GM23338 (cell line): ENCODE data around the gene ART1. TPM values are rescaled to one million over a fixed set of nuclear protein-coding genes. Genes with fewer than 3 reads are reported as not detected.

Experiments used
- ATAC-seq: fragments of 200-7000 bp; cut with Tn5 transposase; 3 replicates; pipeline ENCODE4 v1.9.1; 2020
- DNase-seq: peaks from one replicate; pipeline ENCODE4 v3.0.0-alpha.2; 2015; ENCODE audit warnings: low spot score
- H2AFZ ChIP-seq: fragments of 200-600 bp; sonication (generic); 2 replicates; pipeline ENCODE4 v1.8.0; 2016; ENCODE audit warnings: antibody characterized with exemption, mild to moderate bottlenecking, moderate library complexity
- H3F3A ChIP-seq: fragments of 200-600 bp; sonication (generic); replicated peaks from 2 replicates; pipeline ENCODE4 v1.8.0; 2017; ENCODE audit warnings: antibody characterized with exemption, mixed run types, low read depth
- H3K27ac ChIP-seq: fragments of 200-600 bp; sonication (generic); 2 replicates; pipeline ENCODE4 v1.6.1; 2016; ENCODE audit warnings: low read depth
- H3K27me3 ChIP-seq: fragments of 200-600 bp; sonication (generic); 2 replicates; pipeline ENCODE4 v1.8.0; 2016; ENCODE audit warnings: mild to moderate bottlenecking, mixed run types, moderate library complexity; ENCODE audit not compliant: insufficient read depth
- H3K36me3 ChIP-seq: fragments of 200-600 bp; sonication (generic); 2 replicates; pipeline ENCODE4 v1.8.0; 2016; ENCODE audit warnings: mild to moderate bottlenecking; ENCODE audit not compliant: insufficient read depth
- H3K4me1 ChIP-seq: fragments of 200-600 bp; sonication (generic); 2 replicates; pipeline ENCODE4 v1.8.0; 2016; ENCODE audit warnings: mild to moderate bottlenecking, moderate library complexity; ENCODE audit not compliant: insufficient read depth
- H3K4me2 ChIP-seq: fragments of 200-600 bp; sonication (generic); 2 replicates; pipeline ENCODE4 v1.7.1; 2017; ENCODE audit warnings: mixed run types
- H3K4me3 ChIP-seq: fragments of 200-600 bp; sonication (generic); 2 replicates; pipeline ENCODE4 v1.6.1; 2016; ENCODE audit warnings: mixed run types
- H3K79me2 ChIP-seq: fragments of 200-600 bp; sonication (generic); replicated peaks from 2 replicates; pipeline ENCODE4 v1.8.0; 2017; ENCODE audit warnings: mild to moderate bottlenecking; ENCODE audit not compliant: insufficient read depth
- H3K9me2 ChIP-seq: fragments of 200-600 bp; sonication (generic); 2 replicates; pipeline ENCODE4 v1.8.0; 2017; ENCODE audit not compliant: insufficient read depth
- H4K20me1 ChIP-seq: fragments of 200-600 bp; sonication (generic); replicated peaks from 2 replicates; pipeline ENCODE4 v1.8.0; 2017; ENCODE audit warnings: mild to moderate bottlenecking; ENCODE audit not compliant: insufficient read depth
- H3K27ac Mint-ChIP-seq: 2 replicates; pipeline ENCODE4 v1.8.0; 2020; ENCODE audit warnings: inconsistent platforms, mild to moderate bottlenecking, moderate library complexity, mixed read lengths
- H3K27me3 Mint-ChIP-seq: 3 replicates; pipeline ENCODE4 v1.8.0; 2022; ENCODE audit warnings: low read depth, mild to moderate bottlenecking, moderate library complexity, mixed read lengths, inconsistent platforms; ENCODE audit not compliant: insufficient read depth, poor library complexity
- H3K36me3 Mint-ChIP-seq: 3 replicates; pipeline ENCODE4 v1.8.0; 2021; ENCODE audit warnings: low read depth, mild to moderate bottlenecking, inconsistent platforms, moderate library complexity, mixed read lengths
- H3K4me1 Mint-ChIP-seq: 3 replicates; pipeline ENCODE4 v1.8.0; 2020; ENCODE audit warnings: mild to moderate bottlenecking, inconsistent platforms, mixed read lengths
- H3K4me3 Mint-ChIP-seq: 3 replicates; pipeline ENCODE4 v1.8.0; 2021; ENCODE audit warnings: moderate library complexity, mild to moderate bottlenecking, inconsistent platforms, mixed read lengths
- H3K9me3 Mint-ChIP-seq: 3 replicates; pipeline ENCODE4 v1.8.0; 2020; ENCODE audit warnings: moderate library complexity, mild to moderate bottlenecking, inconsistent platforms, mixed read lengths
- CREB1 ChIP-seq: fragments of 250-450 bp; sonication (Bioruptor Pico); IDR thresholded peaks from 2 replicates; pipeline ENCODE4 v1.5.0; 2020; ENCODE audit warnings: low read depth, mild to moderate bottlenecking, moderate library complexity
- EZH2 ChIP-seq: fragments of 200-600 bp; sonication (generic); IDR thresholded peaks from one replicate; pipeline ENCODE4 v1.8.0; 2017; ENCODE audit warnings: antibody characterized with exemption, mild to moderate bottlenecking, low read depth; ENCODE audit not compliant: unreplicated experiment
- EZH2phosphoT487 ChIP-seq: fragments of 200-600 bp; sonication (generic); IDR thresholded peaks from one replicate; pipeline ENCODE4 v1.8.1; 2018; ENCODE audit warnings: antibody characterized with exemption; ENCODE audit not compliant: unreplicated experiment
- JUNB ChIP-seq: IDR thresholded peaks from one replicate; pipeline ENCODE4 v1.6.1; 2016; ENCODE audit warnings: antibody characterized with exemption; ENCODE audit not compliant: unreplicated experiment
- NANOG ChIP-seq: IDR thresholded peaks from 2 replicates; pipeline ENCODE4 v1.6.1; 2016; ENCODE audit warnings: antibody characterized with exemption, borderline replicate concordance
- POLR2AphosphoS5 ChIP-seq: IDR thresholded peaks from 2 replicates; pipeline ENCODE4 v1.6.1; 2016; ENCODE audit warnings: antibody characterized with exemption, low read depth
- STAT1 ChIP-seq: IDR thresholded peaks from one replicate; pipeline ENCODE4 v1.6.1; 2016; ENCODE audit warnings: antibody characterized with exemption; ENCODE audit not compliant: unreplicated experiment
- ZNF114 ChIP-seq: fragments of 250-450 bp; sonication (Bioruptor Pico); IDR thresholded peaks from 2 replicates; pipeline ENCODE4 v1.5.0; 2020; ENCODE audit warnings: mild to moderate bottlenecking, moderate library complexity
- ZNF331 ChIP-seq: fragments of 250-450 bp; sonication (Bioruptor Pico); IDR thresholded peaks from 2 replicates; pipeline ENCODE4 v1.5.0; 2020; ENCODE audit warnings: low read depth, mild to moderate bottlenecking, moderate library complexity
- polyA plus RNA-seq: library from polyadenylated mRNA; unstranded; fragments of >200 nt; fragmentation: Nextera tagmentation; extraction: Ambion mirVana; gene quantifications from 2 replicates; pipeline ENCODE4 v1.2.1, GENCODE V29; 2016
- total RNA-seq: library from RNA; depleted of rRNA; stranded (reverse); fragments of >200 nt; shearing (Covaris generic); gene quantifications from 2 replicates; pipeline ENCODE4 v1.2.3, GENCODE V29; 2014
- TF ChIP-seq, protein P1 (sequence below), 2 experiments: fragments of 200-600 bp in 1 of 2; sonication (generic) in 1 of 2; conservative IDR thresholded peaks; 2 replicates each; pipeline versions ENCODE4 v1.5.1 to v1.6.1; 2016 to 2017; ENCODE audit warnings: antibody characterized with exemption in 2 of 2, low read depth in 2 of 2, mild to moderate bottlenecking in 2 of 2, moderate library complexity in 1 of 2
- TF ChIP-seq, protein P2 (sequence below): fragments of 250-450 bp; sonication (Bioruptor Pico); IDR thresholded peaks from 2 replicates; pipeline ENCODE4 v1.5.0; 2020; ENCODE audit warnings: mild to moderate bottlenecking, moderate library complexity
- TF ChIP-seq, protein P3 (sequence below): IDR thresholded peaks from 2 replicates; pipeline ENCODE4 v1.6.1; 2016; ENCODE audit warnings: antibody characterized with exemption
- TF ChIP-seq, protein P4 (sequence below): IDR thresholded peaks from one replicate; pipeline ENCODE4 v1.6.1; 2018; ENCODE audit warnings: antibody characterized with exemption; ENCODE audit not compliant: unreplicated experiment

The ART1 gene
- total and polyA plus RNA-seq, 2 experiments from 2014 or later, result not detected

DNA sequence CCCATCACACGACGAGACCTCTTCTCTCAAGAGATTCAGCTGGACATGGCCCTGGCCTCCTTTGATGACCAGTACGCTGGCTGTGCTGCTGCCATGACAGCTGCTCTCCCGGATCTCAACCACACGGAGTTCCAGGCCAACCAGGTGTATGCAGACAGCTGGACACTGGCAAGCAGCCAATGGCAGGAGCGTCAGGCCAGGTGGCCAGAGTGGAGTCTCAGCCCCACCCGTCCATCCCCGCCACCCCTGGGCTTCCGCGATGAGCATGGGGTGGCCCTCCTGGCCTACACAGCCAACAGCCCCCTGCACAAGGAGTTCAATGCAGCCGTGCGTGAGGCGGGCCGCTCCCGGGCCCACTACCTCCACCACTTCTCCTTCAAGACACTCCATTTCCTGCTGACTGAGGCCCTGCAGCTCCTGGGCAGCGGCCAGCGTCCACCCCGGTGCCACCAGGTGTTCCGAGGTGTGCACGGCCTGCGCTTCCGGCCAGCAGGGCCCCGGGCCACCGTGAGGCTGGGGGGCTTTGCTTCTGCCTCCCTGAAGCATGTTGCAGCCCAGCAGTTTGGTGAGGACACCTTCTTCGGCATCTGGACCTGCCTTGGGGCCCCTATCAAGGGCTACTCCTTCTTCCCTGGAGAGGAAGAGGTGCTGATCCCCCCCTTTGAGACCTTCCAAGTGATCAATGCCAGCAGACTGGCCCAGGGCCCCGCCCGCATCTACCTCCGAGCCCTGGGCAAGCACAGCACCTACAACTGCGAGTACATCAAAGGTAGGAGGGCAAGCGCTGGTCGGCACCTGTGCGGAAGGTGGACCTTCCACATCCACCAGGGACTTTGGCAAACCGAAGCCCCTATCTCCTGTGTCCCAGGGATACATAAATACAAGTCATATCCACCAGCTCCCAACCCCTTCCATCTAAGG lies 14.9 kb downstream of the ART1 start:
- no peaks in the 10 kb centered on the region for H3K36me3 ChIP-seq
- H3K4me1 Mint-ChIP-seq, result no peaks in the 10 kb centered on the region
- no peak overlapping the region for H3K4me3 Mint-ChIP-seq
- peaks cover 4% of the 10 kb centered on the region; the same call in 1 of the 2 replicates for H3K9me2 ChIP-seq
- TF ChIP-seq CREB1 (CRISPR knock-in tag) (no peak), POLR2AphosphoS5 (no peak), EZH2 (no peak), EZH2phosphoT487 (no peak), ZNF114 (CRISPR knock-in tag) (no peak), STAT1 (no peak), JUNB (no peak), ZNF331 (no peak), NANOG (no peak)
- TF ChIP-seq, protein P1, sequence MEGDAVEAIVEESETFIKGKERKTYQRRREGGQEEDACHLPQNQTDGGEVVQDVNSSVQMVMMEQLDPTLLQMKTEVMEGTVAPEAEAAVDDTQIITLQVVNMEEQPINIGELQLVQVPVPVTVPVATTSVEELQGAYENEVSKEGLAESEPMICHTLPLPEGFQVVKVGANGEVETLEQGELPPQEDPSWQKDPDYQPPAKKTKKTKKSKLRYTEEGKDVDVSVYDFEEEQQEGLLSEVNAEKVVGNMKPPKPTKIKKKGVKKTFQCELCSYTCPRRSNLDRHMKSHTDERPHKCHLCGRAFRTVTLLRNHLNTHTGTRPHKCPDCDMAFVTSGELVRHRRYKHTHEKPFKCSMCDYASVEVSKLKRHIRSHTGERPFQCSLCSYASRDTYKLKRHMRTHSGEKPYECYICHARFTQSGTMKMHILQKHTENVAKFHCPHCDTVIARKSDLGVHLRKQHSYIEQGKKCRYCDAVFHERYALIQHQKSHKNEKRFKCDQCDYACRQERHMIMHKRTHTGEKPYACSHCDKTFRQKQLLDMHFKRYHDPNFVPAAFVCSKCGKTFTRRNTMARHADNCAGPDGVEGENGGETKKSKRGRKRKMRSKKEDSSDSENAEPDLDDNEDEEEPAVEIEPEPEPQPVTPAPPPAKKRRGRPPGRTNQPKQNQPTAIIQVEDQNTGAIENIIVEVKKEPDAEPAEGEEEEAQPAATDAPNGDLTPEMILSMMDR (conservative IDR thresholded peaks at IDR 0.05; ENCODE audit: low read depth in 2 of 2), result no peak
- TF ChIP-seq, protein P2, sequence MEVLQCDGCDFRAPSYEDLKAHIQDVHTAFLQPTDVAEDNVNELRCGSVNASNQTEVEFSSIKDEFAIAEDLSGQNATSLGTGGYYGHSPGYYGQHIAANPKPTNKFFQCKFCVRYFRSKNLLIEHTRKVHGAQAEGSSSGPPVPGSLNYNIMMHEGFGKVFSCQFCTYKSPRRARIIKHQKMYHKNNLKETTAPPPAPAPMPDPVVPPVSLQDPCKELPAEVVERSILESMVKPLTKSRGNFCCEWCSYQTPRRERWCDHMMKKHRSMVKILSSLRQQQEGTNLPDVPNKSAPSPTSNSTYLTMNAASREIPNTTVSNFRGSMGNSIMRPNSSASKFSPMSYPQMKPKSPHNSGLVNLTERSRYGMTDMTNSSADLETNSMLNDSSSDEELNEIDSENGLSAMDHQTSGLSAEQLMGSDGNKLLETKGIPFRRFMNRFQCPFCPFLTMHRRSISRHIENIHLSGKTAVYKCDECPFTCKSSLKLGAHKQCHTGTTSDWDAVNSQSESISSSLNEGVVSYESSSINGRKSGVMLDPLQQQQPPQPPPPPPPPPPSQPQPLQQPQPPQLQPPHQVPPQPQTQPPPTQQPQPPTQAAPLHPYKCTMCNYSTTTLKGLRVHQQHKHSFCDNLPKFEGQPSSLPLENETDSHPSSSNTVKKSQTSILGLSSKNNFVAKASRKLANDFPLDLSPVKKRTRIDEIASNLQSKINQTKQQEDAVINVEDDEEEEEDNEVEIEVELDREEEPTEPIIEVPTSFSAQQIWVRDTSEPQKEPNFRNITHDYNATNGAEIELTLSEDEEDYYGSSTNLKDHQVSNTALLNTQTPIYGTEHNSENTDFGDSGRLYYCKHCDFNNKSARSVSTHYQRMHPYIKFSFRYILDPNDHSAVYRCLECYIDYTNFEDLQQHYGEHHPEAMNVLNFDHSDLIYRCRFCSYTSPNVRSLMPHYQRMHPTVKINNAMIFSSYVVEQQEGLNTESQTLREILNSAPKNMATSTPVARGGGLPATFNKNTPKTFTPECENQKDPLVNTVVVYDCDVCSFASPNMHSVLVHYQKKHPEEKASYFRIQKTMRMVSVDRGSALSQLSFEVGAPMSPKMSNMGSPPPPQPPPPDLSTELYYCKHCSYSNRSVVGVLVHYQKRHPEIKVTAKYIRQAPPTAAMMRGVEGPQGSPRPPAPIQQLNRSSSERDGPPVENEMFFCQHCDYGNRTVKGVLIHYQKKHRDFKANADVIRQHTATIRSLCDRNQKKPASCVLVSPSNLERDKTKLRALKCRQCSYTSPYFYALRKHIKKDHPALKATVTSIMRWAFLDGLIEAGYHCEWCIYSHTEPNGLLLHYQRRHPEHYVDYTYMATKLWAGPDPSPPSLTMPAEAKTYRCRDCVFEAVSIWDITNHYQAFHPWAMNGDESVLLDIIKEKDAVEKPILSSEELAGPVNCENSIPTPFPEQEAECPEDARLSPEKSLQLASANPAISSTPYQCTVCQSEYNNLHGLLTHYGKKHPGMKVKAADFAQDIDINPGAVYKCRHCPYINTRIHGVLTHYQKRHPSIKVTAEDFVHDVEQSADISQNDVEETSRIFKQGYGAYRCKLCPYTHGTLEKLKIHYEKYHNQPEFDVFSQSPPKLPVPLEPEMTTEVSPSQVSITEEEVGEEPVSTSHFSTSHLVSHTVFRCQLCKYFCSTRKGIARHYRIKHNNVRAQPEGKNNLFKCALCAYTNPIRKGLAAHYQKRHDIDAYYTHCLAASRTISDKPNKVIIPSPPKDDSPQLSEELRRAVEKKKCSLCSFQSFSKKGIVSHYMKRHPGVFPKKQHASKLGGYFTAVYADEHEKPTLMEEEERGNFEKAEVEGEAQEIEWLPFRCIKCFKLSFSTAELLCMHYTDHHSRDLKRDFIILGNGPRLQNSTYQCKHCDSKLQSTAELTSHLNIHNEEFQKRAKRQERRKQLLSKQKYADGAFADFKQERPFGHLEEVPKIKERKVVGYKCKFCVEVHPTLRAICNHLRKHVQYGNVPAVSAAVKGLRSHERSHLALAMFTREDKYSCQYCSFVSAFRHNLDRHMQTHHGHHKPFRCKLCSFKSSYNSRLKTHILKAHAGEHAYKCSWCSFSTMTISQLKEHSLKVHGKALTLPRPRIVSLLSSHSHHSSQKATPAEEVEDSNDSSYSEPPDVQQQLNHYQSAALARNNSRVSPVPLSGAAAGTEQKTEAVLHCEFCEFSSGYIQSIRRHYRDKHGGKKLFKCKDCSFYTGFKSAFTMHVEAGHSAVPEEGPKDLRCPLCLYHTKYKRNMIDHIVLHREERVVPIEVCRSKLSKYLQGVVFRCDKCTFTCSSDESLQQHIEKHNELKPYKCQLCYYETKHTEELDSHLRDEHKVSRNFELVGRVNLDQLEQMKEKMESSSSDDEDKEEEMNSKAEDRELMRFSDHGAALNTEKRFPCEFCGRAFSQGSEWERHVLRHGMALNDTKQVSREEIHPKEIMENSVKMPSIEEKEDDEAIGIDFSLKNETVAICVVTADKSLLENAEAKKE (CRISPR knock-in tag), result no peak
- TF ChIP-seq, protein P3, sequence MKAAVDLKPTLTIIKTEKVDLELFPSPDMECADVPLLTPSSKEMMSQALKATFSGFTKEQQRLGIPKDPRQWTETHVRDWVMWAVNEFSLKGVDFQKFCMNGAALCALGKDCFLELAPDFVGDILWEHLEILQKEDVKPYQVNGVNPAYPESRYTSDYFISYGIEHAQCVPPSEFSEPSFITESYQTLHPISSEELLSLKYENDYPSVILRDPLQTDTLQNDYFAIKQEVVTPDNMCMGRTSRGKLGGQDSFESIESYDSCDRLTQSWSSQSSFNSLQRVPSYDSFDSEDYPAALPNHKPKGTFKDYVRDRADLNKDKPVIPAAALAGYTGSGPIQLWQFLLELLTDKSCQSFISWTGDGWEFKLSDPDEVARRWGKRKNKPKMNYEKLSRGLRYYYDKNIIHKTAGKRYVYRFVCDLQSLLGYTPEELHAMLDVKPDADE, result no peak
- TF ChIP-seq, protein P4, sequence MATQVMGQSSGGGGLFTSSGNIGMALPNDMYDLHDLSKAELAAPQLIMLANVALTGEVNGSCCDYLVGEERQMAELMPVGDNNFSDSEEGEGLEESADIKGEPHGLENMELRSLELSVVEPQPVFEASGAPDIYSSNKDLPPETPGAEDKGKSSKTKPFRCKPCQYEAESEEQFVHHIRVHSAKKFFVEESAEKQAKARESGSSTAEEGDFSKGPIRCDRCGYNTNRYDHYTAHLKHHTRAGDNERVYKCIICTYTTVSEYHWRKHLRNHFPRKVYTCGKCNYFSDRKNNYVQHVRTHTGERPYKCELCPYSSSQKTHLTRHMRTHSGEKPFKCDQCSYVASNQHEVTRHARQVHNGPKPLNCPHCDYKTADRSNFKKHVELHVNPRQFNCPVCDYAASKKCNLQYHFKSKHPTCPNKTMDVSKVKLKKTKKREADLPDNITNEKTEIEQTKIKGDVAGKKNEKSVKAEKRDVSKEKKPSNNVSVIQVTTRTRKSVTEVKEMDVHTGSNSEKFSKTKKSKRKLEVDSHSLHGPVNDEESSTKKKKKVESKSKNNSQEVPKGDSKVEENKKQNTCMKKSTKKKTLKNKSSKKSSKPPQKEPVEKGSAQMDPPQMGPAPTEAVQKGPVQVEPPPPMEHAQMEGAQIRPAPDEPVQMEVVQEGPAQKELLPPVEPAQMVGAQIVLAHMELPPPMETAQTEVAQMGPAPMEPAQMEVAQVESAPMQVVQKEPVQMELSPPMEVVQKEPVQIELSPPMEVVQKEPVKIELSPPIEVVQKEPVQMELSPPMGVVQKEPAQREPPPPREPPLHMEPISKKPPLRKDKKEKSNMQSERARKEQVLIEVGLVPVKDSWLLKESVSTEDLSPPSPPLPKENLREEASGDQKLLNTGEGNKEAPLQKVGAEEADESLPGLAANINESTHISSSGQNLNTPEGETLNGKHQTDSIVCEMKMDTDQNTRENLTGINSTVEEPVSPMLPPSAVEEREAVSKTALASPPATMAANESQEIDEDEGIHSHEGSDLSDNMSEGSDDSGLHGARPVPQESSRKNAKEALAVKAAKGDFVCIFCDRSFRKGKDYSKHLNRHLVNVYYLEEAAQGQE, result no peak
- H3K27me3 ChIP-seq, result no peaks in the 10 kb centered on the region
- H3F3A ChIP-seq, result no peaks in the 10 kb centered on the region
- H3K4me2 ChIP-seq, result no peak overlapping the region
- no peak overlapping the region for H3K27ac ChIP-seq
- DNase-seq (no peak), ATAC-seq (no peak)
- peaks cover 2% of the 10 kb centered on the region; the same call in 1 of the 3 replicates for H3K36me3 Mint-ChIP-seq
- no peaks in the 10 kb centered on the region for H4K20me1 ChIP-seq
- H2AFZ ChIP-seq, result no peak overlapping the region
- H3K9me3 Mint-ChIP-seq, result peaks cover 10% of the 10 kb centered on the region; the same call in 2 of the 3 replicates
- no peak overlapping the region for H3K27ac Mint-ChIP-seq
- H3K79me2 ChIP-seq, result no peaks in the 10 kb centered on the region
- H3K27me3 Mint-ChIP-seq, result peaks cover 12% of the 10 kb centered on the region
- no peak overlapping the region for H3K4me3 ChIP-seq
- no peaks in the 10 kb centered on the region for H3K4me1 ChIP-seq
